Effector memory CD8-positive, alpha-beta T cell (primary cell): Measurements from ENCODE around the gene SMAD5.

Experiments used
- ATAC-seq: fragments of 150-1000 bp; cut with Tn5 transposase; replicated peaks from 2 replicates; pipeline ENCODE4 v1.10.0; 2021; ENCODE audit warnings: mild to moderate bottlenecking, moderate library complexity
- DNase-seq, 3 experiments: peaks; one replicate each; pipeline ENCODE4 v3.0.0; 2021
- H3K27ac Mint-ChIP-seq, 2 donors: one replicate each; pipeline ENCODE4 v1.8.0; 2022; ENCODE audit warnings: mild to moderate bottlenecking in 2 of 2, mixed read lengths in 2 of 2, moderate library complexity in 2 of 2
- H3K27me3 Mint-ChIP-seq, 2 donors: one replicate each; pipeline ENCODE4 v1.8.0; 2022; ENCODE audit warnings: mixed read lengths in 2 of 2
- H3K36me3 Mint-ChIP-seq: one replicate; pipeline ENCODE4 v1.8.0; 2022; ENCODE audit warnings: mild to moderate bottlenecking, moderate library complexity, mixed read lengths; ENCODE audit not compliant: insufficient read depth
- H3K4me1 Mint-ChIP-seq, 2 donors: one replicate each; pipeline ENCODE4 v1.8.0; 2022; ENCODE audit warnings: low read depth in 2 of 2, mixed read lengths in 2 of 2
- H3K4me3 Mint-ChIP-seq, 2 donors: one replicate each; pipeline ENCODE4 v1.8.0; 2022; ENCODE audit warnings: mild to moderate bottlenecking in 2 of 2, mixed read lengths in 2 of 2, moderate library complexity in 2 of 2
- H3K9me3 Mint-ChIP-seq, 2 donors: one replicate each; pipeline ENCODE4 v1.8.0; 2022; ENCODE audit warnings: mixed read lengths in 2 of 2

Gene SMAD5

DNA sequence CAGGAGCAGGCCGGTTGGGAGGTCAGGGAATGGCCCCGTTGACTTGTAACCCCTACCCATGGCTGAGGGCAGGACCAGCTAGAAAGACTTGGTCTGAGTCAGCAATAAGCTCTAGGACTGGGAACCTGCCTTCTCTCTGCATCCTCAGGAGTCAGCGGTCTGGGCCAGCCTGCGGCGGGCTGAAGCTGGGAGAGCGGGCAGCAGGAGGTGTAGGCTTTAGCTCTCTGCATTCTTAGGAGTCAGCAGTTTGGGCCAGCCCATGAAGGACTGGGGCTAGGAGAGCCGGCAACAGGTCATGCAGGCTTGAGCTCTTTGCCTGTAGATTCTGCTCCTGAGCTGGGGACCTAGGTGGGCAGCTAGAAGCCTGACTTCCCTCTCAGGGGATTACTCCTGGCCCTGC is 66.8 kb downstream of the SMAD5 start:
- Mint-ChIP-seq H3K4me3 (no peak overlapping the region), H3K27ac (no peak overlapping the region), H3K9me3 (no peaks in the 10 kb centered on the region), H3K27me3 (peaks cover 32 to 100% of the 10 kb centered on the region in 2 donors), H3K4me1 (peaks cover 0 to 2% of the 10 kb centered on the region in 2 donors), H3K36me3 (peaks cover 2% of the 10 kb centered on the region)
- DNase-seq (no peak), ATAC-seq (no peak)

DNA sequence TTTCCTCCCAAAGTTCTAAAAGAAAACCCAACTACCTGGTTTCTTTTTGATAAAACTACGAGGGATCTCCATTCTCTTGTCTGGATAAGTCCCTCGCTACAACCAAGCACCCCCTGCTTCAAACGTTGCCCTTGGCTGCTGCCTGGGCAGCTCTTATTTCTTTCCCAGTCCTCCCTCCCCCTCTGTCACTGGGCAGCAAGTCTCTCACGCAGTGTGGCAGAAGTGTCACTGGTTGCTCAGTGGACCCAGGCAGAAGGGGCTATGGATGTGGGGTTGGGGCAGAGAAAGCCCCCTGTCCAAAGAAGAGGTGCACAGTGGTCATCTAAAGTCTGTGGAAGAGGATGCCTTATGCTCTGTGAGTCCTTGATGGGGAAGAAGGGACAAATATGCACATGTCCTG is 67.5 kb downstream of the SMAD5 start:
- no peak overlapping the region for H3K27ac Mint-ChIP-seq
- peaks cover 2% of the 10 kb centered on the region for H3K36me3 Mint-ChIP-seq
- H3K9me3 Mint-ChIP-seq: no peaks in the 10 kb centered on the region
- peaks cover 25 to 95% of the 10 kb centered on the region in 2 donors for H3K27me3 Mint-ChIP-seq
- DNase-seq: no peak
- no peak for ATAC-seq
- no peak overlapping the region for H3K4me3 Mint-ChIP-seq
- H3K4me1 Mint-ChIP-seq: peaks cover 0 to 2% of the 10 kb centered on the region in 2 donors

DNA sequence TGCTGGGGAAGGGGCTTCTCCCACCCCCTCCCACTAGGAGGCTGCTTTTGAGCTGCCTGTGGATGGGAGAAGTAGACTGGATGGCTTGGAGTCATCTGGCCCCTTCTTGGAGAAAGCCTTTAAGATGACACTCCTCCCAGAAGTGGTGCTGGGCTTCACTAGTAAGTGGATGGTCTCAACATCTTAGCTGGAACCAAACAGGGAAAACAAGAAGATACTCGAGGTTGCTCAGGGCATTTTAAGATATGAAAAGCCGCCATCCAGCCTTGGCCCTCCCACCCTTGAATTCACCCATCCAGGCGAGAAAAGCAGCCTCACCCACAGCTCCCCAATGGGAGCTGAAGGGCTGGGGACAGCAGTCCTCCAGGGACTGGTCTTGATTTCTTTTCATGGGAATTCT is 68.1 kb downstream of the SMAD5 start:
- Mint-ChIP-seq H3K9me3 (no peaks in the 10 kb centered on the region), H3K27ac (no peak overlapping the region), H3K27me3 (peaks cover 19 to 88% of the 10 kb centered on the region in 2 donors), H3K36me3 (peaks cover 2% of the 10 kb centered on the region), H3K4me1 (peaks cover 0 to 2% of the 10 kb centered on the region in 2 donors), H3K4me3 (no peak overlapping the region)
- DNase-seq (no peak), ATAC-seq (no peak)

DNA sequence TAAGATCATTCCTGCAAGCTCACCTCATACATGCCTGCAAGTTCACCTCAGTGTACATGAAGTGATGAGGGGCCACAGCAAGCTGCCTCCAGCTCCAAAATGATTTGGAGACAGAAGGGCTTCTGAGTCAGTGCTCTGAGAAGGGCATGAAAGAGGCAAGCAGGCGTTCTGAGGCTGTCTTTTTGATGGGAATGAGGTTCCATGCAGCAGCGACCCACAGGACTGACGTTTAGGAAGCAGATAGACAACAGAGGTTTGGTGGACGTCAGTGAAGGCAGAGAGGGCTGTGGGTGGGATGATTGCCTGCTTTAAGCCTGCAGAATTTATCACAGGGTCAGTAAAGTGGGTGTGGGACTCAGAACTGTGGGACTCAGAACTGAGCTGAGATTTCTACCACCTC is 69.2 kb downstream of the SMAD5 start:
- Mint-ChIP-seq H3K9me3 (no peaks in the 10 kb centered on the region), H3K27me3 (peaks cover 8 to 86% of the 10 kb centered on the region in 2 donors), H3K36me3 (peaks cover 2% of the 10 kb centered on the region), H3K4me1 (peaks cover 0 to 2% of the 10 kb centered on the region in 2 donors), H3K4me3 (no peak overlapping the region), H3K27ac (no peak overlapping the region)
- ATAC-seq: no peak
- DNase-seq: no peak

DNA sequence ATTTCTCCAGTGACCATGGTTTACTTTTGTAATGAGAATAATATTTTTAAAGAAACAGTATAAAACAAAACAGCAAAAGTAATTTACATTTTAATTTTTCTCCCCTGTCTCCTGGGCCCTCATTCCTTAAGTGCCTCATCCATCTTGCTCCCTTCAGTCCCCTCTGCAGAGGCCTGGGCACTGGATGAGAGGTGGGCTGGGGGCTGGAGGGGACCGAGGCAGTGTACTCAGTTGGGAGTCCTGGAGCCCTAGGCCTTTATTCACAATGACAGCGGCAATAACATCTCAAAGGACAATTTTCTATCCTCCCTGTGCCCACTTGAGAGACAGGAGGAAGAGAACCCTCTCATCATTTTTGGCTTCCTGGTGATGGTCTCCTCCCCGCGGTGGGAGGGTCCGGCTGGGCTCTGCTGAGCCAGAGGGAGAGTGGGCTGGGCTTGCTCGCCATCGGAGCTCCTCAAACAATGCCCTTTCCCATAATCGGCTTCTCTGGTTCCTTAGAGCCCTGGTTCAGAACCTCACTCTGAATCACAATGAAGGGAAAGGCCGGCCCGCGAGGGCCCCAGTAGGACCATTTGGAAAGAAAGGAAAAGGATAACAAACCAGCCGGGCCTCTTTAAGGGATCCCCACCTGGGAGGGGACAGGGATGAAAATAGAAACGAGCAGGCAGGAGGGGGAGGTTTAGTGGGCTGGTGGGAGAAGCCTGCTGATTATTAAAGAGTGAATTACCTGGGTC is 70.0 kb downstream of the SMAD5 start:
- Mint-ChIP-seq H3K27me3 (peaks cover 5 to 85% of the 10 kb centered on the region in 2 donors), H3K36me3 (peaks cover 2% of the 10 kb centered on the region), H3K4me1 (peaks cover 0 to 2% of the 10 kb centered on the region in 2 donors), H3K4me3 (no peak overlapping the region), H3K27ac (no peak overlapping the region), H3K9me3 (no peaks in the 10 kb centered on the region)
- DNase-seq: no peak
- ATAC-seq: no peak

DNA sequence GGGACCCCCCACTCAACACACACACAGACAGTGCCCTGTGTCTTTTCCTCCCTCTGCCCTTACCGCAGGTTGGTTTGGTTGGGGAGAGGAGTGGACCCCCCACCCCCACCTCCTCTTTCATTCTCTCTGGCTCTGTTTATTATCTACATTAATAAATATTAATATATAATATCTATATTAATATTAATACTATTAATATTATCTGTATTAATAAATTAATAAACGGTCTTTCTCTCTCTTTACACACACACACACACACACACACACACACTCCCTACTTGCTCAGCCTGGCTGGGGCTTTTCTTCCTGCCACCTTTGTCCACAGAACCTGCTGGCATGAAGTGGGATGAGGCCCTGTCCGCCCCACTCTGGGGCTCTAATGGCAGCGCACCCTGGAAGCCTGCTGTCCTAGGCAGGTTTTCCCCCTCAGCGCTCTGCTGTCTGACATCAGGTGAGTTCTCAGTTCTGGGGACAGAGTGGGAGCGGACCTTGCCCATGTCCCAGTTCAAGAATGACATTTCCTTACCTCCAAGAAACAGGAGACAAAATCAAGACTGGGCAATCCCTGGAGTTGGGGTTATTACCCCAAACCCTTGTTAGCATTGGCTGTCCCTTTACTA is 70.8 kb downstream of the SMAD5 start:
- peaks cover 0 to 2% of the 10 kb centered on the region in 2 donors for H3K4me1 Mint-ChIP-seq
- peaks cover 11 to 84% of the 10 kb centered on the region in 2 donors for H3K27me3 Mint-ChIP-seq
- no peaks in the 10 kb centered on the region for H3K9me3 Mint-ChIP-seq
- ATAC-seq: no peak
- H3K27ac Mint-ChIP-seq: no peak overlapping the region
- peaks cover 2% of the 10 kb centered on the region for H3K36me3 Mint-ChIP-seq
- DNase-seq: no peak
- no peak overlapping the region for H3K4me3 Mint-ChIP-seq

DNA sequence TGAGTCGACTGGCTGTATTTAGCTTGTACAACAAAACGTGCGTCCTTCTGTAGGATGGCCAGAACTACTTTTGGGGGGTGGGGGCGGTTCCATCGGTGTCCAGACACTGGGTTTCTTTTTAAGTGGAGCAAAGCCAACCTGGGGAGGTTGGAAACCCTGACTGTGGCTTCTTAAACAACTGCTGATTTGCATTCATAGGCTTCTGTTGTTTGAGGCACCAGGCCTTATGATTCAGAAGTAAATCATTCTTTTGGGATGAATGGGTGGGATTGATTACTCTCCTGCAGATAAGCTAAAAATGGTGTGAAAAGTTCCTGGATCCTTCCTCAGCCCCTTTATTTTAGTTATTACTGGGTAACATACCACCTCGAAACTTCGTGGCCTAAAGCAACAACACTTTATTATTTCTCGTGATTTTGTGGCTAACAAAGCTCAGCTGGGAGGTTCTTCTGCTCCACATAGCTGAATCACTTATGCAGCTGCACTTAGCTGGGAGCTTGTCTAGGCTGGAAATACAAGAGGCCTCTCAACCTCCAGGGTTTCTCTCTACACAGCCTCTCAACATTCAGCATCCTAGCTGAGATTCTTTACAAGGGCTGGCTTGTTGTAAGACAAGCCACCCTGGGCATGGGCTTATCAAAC is 72.5 kb downstream of the SMAD5 start:
- Mint-ChIP-seq H3K4me1 (peaks cover 0 to 2% of the 10 kb centered on the region in 2 donors), H3K27ac (no peak overlapping the region), H3K4me3 (no peak overlapping the region), H3K36me3 (no peaks in the 10 kb centered on the region), H3K9me3 (no peaks in the 10 kb centered on the region), H3K27me3 (peaks cover 24 to 84% of the 10 kb centered on the region in 2 donors)
- DNase-seq (no peak), ATAC-seq (no peak)

DNA sequence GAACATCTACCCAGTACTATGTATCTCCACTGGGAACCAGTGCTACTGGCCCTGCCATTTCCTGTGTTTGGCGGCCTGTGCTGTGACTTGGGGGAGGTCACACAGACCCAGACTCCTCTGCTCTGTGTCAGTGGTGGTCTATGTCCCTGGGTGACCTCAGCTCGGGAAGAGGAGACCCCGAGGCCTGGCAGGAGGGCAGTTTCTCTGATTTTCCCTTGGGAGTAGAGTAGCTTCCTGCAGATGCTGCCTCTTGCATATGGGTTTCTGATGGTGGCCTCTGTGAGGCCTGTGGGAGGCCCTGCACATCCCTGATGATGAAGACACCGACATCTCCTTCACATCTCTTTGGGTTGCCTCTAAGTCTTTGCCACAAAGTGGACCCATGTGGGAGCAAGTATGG is 73.3 kb downstream of the SMAD5 start:
- H3K4me1 Mint-ChIP-seq: peaks cover 0 to 2% of the 10 kb centered on the region in 2 donors
- ATAC-seq: no peak
- peaks cover 28 to 84% of the 10 kb centered on the region in 2 donors for H3K27me3 Mint-ChIP-seq
- H3K4me3 Mint-ChIP-seq: no peak overlapping the region
- no peaks in the 10 kb centered on the region for H3K9me3 Mint-ChIP-seq
- no peak overlapping the region for H3K27ac Mint-ChIP-seq
- H3K36me3 Mint-ChIP-seq: no peaks in the 10 kb centered on the region
- no peak for DNase-seq

DNA sequence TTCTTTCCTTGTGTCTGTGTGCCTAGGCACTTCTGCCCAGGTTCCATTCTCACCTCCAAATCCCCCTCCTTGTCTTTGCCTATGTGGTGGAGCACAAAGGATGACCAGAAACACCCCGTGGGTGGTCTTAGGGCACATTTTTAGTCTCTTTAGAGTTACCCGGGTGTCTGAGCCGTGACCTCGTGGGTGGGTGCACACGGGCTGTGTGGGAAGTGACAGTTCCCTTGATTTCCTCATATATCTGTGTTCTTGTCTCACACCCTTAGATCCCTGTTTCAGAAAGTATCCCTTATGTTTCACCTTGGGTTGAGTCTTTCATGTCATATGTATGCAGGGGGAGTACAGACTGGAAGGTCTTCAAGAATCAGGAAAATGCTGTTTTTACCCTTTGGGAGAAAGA is 73.7 kb downstream of the SMAD5 start:
- no peak for DNase-seq
- Mint-ChIP-seq H3K27me3 (peaks cover 31 to 84% of the 10 kb centered on the region in 2 donors), H3K27ac (no peak overlapping the region), H3K4me1 (peaks cover 0 to 2% of the 10 kb centered on the region in 2 donors), H3K9me3 (no peaks in the 10 kb centered on the region), H3K36me3 (no peaks in the 10 kb centered on the region), H3K4me3 (no peak overlapping the region)
- ATAC-seq: no peak

DNA sequence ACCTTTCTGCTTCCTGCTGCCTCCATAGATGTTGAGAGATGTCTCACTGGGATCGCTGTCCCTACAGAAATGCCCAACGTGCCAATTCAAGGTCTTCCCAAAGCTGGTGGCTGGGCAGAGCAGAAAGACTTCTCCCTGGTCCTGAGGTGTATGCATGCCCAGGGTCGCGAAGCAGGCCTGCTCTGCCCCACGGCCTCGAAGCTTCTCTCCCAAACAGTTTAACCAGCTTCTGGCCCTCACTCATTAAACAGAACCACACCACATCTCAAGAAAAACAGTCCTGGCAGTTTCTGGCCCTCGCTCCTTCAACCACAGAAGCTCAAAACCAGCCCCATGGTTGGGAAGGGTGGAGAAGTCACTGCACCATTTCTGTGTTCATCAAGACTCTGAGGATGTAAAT is 75.0 kb downstream of the SMAD5 start:
- H3K4me3 Mint-ChIP-seq: no peak overlapping the region
- ATAC-seq: no peak
- no peaks in the 10 kb centered on the region for H3K9me3 Mint-ChIP-seq
- H3K27ac Mint-ChIP-seq: no peak overlapping the region
- DNase-seq: no peak
- no peaks in the 10 kb centered on the region for H3K36me3 Mint-ChIP-seq
- H3K27me3 Mint-ChIP-seq: peaks cover 39 to 84% of the 10 kb centered on the region in 2 donors
- H3K4me1 Mint-ChIP-seq: peaks cover 0 to 5% of the 10 kb centered on the region in 2 donors

DNA sequence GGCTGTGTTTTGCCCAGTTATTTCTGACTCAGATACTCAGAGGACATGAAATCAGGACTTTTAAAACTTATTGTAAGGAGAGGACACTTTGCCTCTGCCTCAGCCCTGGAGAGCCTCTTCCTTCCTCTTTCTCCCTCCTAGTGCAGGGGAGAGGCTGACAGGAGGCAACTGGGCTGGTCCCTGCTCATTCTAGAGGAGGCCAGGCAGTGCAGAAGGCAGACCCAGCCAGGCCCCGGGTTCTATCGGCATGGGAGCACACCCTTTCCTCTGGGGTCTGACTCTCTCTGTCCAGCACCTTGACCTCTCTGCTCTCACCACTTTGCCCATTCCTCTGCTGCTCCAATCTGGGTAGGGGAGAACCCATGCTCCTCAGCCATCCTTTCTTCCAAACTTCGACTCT is 76.3 kb downstream of the SMAD5 start:
- Mint-ChIP-seq H3K27me3 (peaks cover 43 to 83% of the 10 kb centered on the region in 2 donors), H3K27ac (no peak overlapping the region), H3K4me1 (peaks cover 0 to 2% of the 10 kb centered on the region in 2 donors), H3K4me3 (no peak overlapping the region), H3K36me3 (no peaks in the 10 kb centered on the region), H3K9me3 (no peaks in the 10 kb centered on the region)
- no peak for DNase-seq
- ATAC-seq: no peak

DNA sequence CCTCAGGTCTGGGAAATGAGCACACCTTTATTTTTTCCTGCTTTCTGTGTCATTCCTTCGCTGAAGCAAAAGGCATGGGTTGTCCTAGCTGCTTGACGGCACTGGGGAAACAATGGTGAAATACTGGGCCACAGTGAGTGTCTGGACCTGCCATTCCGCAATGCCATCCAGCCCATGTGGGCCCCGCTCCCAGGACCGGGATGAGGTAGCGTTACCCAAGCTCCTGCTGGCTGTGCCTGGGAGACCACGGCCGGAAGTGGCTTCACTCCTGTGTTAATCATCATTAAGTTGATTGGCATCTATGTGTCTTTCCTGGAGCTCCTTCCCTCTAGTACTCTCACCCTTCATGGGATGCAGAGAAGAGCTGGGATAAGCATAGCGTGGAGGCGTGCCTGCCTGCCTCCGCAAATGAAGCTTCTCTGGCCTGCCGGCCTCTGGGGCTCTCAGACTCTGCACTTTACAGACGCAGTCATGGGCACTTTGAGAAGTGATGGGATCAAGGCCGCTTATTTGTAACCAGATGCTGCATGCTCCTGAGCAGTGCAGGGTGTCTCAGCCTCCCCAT is 76.8 kb downstream of the SMAD5 start:
- no peaks in the 10 kb centered on the region for H3K9me3 Mint-ChIP-seq
- H3K36me3 Mint-ChIP-seq: no peaks in the 10 kb centered on the region
- no peak for DNase-seq
- no peak overlapping the region for H3K27ac Mint-ChIP-seq
- H3K4me1 Mint-ChIP-seq: peaks cover 0 to 2% of the 10 kb centered on the region in 2 donors
- H3K27me3 Mint-ChIP-seq: peaks cover 43 to 83% of the 10 kb centered on the region in 2 donors
- H3K4me3 Mint-ChIP-seq: no peak overlapping the region
- ATAC-seq: no peak

DNA sequence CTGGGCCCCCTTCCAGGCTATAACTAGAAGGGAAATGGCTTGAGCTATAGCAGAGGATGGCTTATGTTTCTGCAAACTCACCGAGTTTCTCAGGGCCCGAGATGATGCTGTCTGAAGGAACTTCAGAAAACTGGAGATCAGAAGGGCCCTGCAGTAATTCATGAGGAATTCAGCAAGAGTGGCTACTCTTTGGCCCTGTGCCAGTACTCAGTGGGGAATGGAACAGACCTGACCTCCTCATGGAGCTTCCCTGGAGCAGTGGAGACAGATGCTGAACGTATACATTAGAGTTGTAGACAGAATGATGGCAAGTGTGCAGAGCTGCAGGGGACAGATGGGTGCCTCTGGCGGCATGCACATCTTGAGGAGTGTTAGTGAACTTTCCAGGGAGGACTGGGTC is 77.6 kb downstream of the SMAD5 start:
- H3K9me3 Mint-ChIP-seq: no peaks in the 10 kb centered on the region
- no peak for ATAC-seq
- H3K27me3 Mint-ChIP-seq: peaks cover 48 to 90% of the 10 kb centered on the region in 2 donors
- no peaks in the 10 kb centered on the region for H3K36me3 Mint-ChIP-seq
- no peak for DNase-seq
- no peak overlapping the region for H3K4me3 Mint-ChIP-seq
- H3K27ac Mint-ChIP-seq: no peak overlapping the region
- peaks cover 0 to 2% of the 10 kb centered on the region in 2 donors for H3K4me1 Mint-ChIP-seq
